Amygdala (tissue), 56 donors: ENCODE measurements around the gene UTP3.
A peak's percentile ranks its signal among the peaks of the same experiment; 100 is the strongest.
"Not testable (repeated sequence)": the region's sequence is repeated elsewhere in the genome, so short reads cannot be mapped to it uniquely, and the experiment has no call there.

Experiments
- DNase-seq, 56 donors: peaks; one replicate each; lab custom pipeline; 2025; lab: John Stamatoyannopoulos, UW

The UTP3 gene

GRCh38 chr4:70687821-70688794 lies at the start of gene UTP3:
Gene UTP3 (plus strand): TSS chr4:70688532. CDS start chr4:70688678, 146 bp downstream.
- DNase-seq: peak; percentile 78 to 100 (median 95)

GRCh38 chr4:70640192-70640591 lies 48.1 kb upstream of the UTP3 start:
- DNase-seq: no peak

GRCh38 chr4:70650741-70651140 lies 37.6 kb upstream of the UTP3 start:
- not testable (repeated sequence) for DNase-seq

DNA sequence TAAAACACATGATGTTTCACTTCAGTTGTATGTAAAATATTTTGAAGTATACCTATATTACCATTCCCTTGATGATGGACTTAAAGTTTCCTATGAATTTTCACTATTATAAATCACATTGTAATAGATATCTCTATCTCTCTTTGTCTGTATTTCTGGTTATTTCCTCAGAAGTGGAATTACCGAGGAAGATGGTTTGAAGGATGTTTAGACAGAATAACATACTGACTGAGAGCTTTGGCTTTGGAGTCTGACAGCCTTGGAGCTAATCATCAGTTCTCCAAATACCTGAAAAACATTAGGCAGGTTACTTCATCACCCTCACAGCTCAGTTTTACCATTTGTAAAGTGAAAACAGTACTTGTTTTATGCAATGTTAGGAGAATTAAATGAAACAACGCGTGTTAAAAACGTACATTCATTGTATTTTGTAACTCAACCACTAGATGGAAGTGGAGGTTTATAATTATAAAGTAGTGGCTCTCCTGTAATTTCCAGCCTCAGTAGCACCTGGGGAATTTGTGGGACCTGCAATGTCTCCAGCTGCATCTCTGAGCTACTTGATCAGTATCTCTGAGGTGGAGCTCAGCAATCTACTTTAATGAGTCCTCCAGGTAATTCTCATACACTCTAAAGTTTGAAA lies 36.3 kb upstream of the UTP3 start:
- DNase-seq: peak in 1 of 56 donors; percentile 2

DNA sequence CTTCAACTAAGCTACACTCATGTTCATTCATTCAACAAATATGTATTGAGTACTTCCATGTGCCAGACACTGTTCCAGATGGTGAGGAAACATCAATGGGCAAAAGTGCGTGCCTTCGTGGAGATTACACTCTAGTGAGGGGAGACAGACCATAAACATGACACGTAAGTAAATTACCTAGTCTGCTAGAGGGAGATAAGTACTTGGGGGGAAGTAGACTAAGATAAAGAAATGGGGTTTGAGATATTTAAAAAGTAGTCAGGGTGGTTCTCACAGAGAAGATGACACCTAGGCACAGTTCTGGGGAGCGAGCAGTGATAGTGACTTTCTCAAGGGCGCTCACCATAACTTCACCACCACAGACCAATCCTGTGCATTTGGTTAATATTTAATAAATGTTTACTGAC lies 33.7 kb upstream of the UTP3 start:
- no peak for DNase-seq

DNA sequence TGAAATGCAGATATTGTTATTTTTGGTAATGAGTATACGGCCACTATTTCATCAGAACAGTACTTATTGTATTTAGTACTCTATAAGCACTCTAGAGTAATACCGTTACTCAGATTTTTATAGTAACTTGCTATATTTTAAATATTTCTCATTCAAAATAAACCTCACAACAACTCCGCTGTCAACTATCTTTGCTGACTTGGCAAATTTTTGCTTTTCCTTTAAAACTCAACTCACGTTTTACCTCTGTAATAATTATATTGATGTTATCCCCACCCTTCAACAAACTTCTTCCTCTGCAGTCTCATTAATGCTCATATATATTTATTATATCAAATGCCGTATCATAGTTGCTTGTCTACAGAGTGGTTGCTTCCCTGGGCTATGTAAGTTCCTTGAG lies 31.0 kb upstream of the UTP3 start:
- no peak for DNase-seq

- DNase-seq: no peak
Observed at GRCh38 chr4:70658418-70658817, 29.9 kb upstream of the UTP3 start.

DNA sequence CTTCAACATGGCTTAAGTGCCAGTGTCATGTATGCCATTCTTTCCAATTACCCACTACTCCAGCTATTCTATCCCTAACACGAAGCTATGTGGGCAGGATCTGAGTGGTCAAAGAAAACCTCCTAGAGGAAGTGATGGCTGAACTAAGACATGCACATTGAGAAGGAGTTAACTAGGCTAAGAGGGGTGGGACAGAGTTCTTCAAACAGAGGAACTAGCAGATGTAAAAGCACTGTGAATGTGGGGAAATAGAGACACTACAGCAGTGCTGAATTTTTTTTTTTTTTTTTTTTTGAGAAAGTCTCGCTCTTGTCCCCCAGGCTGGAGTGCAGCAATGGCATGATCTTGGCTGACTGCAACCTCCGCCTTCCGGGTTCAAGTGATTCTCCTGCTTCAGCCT lies 28.2 kb upstream of the UTP3 start:
- DNase-seq: no peak

DNA sequence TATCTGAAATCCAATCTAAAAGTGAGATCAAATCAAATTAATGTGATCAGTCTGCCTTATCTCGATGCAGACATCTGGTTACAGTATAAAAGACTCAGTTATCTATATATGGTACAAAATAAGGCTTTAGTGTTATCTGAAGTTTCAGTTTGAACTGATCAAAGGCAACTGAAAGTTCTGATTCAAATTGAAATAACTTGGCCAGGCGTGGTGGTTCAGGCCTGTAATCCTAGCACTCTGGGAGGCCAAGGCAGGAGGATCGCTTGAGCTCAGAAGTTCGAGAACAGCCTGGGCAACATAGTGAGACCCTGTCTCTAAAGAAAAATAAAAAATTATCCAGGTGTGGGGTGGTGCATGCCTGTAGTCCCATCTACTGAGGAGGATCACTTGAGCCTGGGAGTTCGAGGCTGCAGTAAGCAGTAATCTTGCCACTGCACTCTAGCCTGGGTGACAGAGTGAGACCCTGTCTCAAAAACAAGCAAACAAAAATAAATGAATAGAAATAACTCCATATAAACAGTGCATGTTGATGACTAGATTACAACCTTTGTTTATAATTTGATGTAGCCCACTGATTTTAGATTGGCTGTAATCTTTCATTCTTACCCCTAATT lies 26.9 kb upstream of the UTP3 start:
- not testable (repeated sequence) for DNase-seq

DNA sequence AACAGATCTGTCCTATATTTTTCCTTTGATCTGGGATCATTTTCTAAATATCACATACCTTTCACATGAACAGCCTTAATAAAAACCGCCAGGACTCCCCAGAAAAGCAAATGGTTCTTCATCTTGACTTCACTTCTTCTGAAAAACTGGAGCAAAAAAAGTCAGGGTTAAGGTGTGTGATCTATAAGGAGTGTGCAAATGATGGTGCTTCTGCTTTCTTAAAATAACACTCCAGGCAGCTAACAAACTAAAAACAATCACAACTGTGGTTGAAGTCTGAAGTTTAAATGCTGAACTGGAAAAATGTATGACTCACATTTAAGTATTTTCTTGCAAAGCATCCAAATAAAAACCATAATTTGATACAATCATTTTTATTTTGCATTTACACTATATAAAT lies 22.0 kb upstream of the UTP3 start, which contains the start of gene JCHAIN:
TSS of gene JCHAIN (minus strand) at position 140 of the 400 bp plus-strand sequence. CDS start at position 122, 18 bp downstream.
- DNase-seq: no peak

- no peak for DNase-seq
Observed at GRCh38 chr4:70667740-70668535, 20.4 kb upstream of the UTP3 start.

DNA sequence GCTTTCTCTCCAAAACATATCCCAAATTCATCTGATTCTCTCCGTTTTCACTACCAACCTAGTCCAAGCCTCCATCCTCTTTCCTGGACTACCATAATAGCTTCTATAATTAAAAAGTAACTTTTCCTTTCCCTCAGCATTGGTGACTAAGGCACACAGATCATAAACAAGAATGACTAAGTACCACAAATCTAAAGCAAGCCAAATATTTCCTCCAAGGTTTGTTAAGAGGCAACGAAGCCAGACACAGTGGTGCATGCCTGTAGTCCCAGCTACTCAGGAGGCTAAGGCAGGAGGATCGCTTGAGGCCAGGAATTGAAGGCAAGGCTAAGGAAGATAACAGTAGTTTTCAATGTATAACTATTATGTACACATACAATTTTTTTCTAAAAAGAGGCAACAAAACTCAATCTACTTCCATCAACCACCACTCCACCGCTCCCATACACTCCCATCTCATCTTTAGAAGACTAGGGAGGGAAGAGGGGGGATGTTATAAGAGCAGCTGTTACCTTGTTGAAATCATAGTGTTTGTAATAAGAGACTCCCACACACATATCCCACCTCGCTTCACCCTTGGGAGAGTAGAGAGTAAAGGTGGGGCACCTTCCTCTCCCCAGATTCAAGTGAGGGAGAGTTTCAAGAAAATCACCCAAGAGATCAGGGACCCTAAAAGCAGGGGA lies 17.9 kb upstream of the UTP3 start:
- no peak for DNase-seq

- DNase-seq: no peak
Observed at GRCh38 chr4:70671091-70671490, 17.2 kb upstream of the UTP3 start.

- no peak for DNase-seq
Observed at GRCh38 chr4:70674191-70674590, 14.1 kb upstream of the UTP3 start.

DNA sequence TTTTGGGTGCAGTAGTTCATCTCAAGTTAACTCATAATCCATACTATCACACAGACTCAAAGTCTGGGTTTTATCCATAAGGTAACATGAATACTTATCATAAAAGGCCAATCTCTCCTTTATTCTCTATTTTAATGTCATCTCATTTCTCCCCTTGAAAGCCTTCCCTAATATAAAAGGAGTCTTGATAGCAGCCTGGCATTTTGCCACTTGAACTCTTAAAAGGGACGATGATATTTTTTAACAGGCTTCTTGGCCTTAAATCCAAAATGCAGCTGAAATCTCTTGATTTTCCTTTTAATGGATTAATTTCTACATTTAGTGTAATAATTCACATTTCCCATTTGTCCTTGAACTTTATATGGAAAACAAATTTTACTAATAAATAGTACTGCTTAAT lies 13.6 kb upstream of the UTP3 start:
- no peak for DNase-seq

DNA sequence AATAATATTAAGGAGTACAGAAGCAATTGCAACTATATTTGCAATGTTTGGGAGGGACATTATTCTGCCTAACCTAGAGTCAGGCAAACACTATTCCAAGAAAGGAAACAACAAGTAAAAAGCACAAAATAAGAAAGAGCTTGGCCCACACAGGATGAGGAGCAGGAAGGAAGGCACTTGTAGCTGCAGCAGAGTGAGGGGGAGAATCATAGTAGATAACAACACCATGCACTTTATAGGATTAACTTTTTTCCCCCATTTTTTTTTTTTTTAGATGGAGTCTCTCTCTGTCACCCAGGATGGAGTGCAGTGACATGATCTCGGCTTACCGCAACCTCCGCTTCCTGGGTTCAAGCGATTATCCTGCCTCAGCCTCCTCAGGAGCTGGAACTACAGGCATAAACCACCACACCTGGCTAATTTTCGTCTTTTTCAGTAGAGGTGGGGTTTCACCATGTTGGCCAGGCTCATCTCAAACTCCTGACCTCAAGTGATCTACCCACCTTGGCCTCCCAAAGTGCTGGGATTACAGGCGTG lies 11.7 kb upstream of the UTP3 start:
- DNase-seq: no peak

DNA sequence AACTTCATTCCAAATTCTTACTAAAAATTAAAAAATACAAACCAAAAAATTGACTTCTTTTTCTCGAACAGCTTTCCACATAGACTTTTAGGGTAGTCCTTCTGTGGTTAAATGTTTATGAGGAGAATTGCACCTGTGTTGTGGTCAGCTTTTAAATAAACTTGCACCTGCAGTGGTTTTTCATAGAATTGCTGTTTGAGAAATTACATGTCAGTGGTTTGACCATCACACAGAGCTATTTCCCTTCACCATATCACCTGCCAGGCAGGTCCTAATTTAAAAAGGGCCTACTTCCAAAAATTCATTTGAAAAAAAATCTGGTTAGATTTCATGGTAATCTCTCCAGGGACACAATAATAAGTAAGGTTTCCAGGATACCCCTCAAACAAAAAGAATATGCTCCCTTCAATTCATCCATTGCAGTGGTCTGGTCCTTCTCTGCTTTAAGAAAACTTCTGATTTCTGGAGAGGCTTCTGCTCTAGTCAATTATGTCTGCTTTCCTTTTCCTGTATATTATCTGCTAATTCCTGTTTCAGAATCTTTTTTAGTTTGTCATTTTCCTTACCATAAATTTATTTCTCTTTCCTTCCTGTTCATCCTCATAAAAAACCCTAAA lies 9.8 kb upstream of the UTP3 start:
- DNase-seq: no peak

DNA sequence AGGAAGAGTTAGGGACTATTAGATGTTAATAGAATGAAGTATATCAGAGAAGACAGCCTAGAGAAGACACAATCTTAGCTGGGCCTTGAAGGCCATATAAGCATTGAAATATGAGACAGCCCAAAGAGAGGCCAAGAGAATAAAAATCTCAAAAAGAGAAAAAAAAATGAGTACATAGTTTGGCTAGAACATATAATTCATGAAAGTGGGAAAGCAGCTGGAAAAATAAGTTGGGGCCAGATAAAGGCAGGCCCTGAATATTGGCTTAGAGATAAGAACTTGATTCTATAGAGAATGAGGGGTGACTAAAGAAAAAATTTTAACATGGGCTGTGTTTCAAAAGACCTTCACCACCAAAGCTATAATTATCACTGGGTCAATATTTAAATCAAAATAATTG lies 7.4 kb upstream of the UTP3 start:
- DNase-seq: no peak

DNA sequence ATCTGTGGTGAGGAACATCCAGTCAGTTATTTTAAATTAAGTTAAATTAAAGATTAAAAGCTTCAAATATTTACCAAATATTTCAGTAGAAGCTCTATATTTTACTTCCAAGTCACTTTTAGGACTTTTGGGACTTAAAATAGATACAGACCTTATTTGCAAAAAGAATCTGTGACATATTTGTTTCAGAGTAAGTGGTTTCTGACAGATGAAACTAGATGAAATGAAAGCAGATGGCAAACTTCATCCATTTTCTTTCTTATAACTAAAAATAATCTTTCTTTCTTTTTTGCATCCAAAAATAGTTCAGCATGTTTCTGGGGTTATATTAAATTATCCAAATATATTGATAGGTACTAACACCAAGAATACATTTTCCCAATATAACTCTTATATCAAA lies 6.6 kb upstream of the UTP3 start:
- DNase-seq: no peak
